DOHH2 (cell line): ENCODE measurements around the gene MTX2.

Source experiments
- H3F3A ChIP-seq: fragments of 200-600 bp; sonication (generic), shearing (Covaris generic); 2 replicates; pipeline ENCODE4 v1.6.0; 2016; ENCODE audit warnings: antibody characterized with exemption, mild to moderate bottlenecking; ENCODE audit not compliant: control insufficient read depth, insufficient read depth
- H3K27ac ChIP-seq: fragments of 200-600 bp; sonication (generic); 2 replicates; pipeline ENCODE4 v1.5.1; 2014; ENCODE audit warnings: low read depth, mild to moderate bottlenecking, low read length, moderate library complexity
- H3K27me3 ChIP-seq: fragments of 200-600 bp; sonication (generic); 2 replicates; pipeline ENCODE4 v1.6.1; 2014; ENCODE audit warnings: mild to moderate bottlenecking, low read length, mixed read lengths; ENCODE audit not compliant: control insufficient read depth
- H3K36me3 ChIP-seq: fragments of 200-600 bp; sonication (generic); 2 replicates; pipeline ENCODE4 v1.6.1; 2014; ENCODE audit warnings: mild to moderate bottlenecking, low read length, moderate library complexity, mixed read lengths; ENCODE audit not compliant: control insufficient read depth
- H3K4me1 ChIP-seq: fragments of 200-600 bp; sonication (generic); 2 replicates; pipeline ENCODE4 v1.6.1; 2014; ENCODE audit warnings: mild to moderate bottlenecking, low read length, mixed read lengths; ENCODE audit not compliant: control insufficient read depth
- H3K4me2 ChIP-seq: fragments of 200-600 bp; sonication (generic); 2 replicates; pipeline ENCODE4 v1.6.0; 2014; ENCODE audit warnings: mild to moderate bottlenecking, low read length, moderate library complexity
- H3K4me3 ChIP-seq: fragments of 200-600 bp; sonication (generic); 2 replicates; pipeline ENCODE4 v1.5.1; 2014; ENCODE audit warnings: mild to moderate bottlenecking, low read length, mixed read lengths
- H3K79me2 ChIP-seq: fragments of 200-600 bp; sonication (generic); 2 replicates; pipeline ENCODE4 v1.6.1; 2014; ENCODE audit warnings: mild to moderate bottlenecking, low read length, mixed read lengths; ENCODE audit not compliant: control insufficient read depth
- H3K9me2 ChIP-seq: fragments of 200-600 bp; sonication (generic); replicated peaks from 2 replicates; pipeline ENCODE4 v1.6.1; 2014; ENCODE audit warnings: mild to moderate bottlenecking, low read length, mixed read lengths; ENCODE audit not compliant: control insufficient read depth
- H3K9me3 ChIP-seq: fragments of 200-600 bp; sonication (generic); 2 replicates; pipeline ENCODE4 v1.6.1; 2014; ENCODE audit warnings: antibody characterized with exemption, low read length, mixed read lengths; ENCODE audit not compliant: control insufficient read depth, insufficient read depth
- H4K20me1 ChIP-seq: fragments of 200-600 bp; sonication (generic); 2 replicates; pipeline ENCODE4 v1.6.0; 2014; ENCODE audit warnings: low read depth, mild to moderate bottlenecking, antibody characterized with exemption, low read length, moderate library complexity; ENCODE audit not compliant: control insufficient read depth, insufficient read depth
- EZH2phosphoT487 ChIP-seq: fragments of 200-600 bp; sonication (generic); IDR thresholded peaks from 2 replicates; pipeline ENCODE4 v1.6.1; 2017; ENCODE audit warnings: borderline replicate concordance, mild to moderate bottlenecking, antibody characterized with exemption, low read length, moderate library complexity, mixed read lengths
- TF ChIP-seq, protein P1 (sequence below): fragments of 200-600 bp; sonication (generic); IDR thresholded peaks from one replicate; pipeline ENCODE4 v1.5.1; 2014; ENCODE audit warnings: antibody characterized with exemption, mild to moderate bottlenecking, low read depth, low read length; ENCODE audit not compliant: poor library complexity, severe bottlenecking

MTX2 gene

DNA sequence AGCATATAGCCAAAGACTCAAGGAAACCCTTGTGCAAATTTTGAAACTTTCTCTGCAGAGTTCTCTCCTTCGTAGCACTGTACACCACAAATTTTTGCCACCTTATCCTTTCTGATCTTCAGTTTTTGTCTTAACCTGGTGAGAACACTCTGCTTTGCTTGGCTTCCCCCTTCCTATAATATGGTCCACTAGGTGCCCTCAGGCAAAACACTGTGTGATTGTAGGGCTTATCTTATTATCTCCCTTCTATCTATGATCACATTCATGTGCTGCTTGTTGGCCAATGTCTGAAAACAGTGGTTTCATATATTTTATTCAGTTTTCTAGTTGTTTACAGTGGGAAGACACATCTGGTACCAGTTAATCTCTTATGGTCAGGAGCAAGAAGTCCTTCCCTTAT, 111.1 kb downstream of the MTX2 start:
- H3K79me2 ChIP-seq = no peaks in the 10 kb centered on the region
- TF ChIP-seq EZH2phosphoT487 = no peak
- TF ChIP-seq, protein P1, sequence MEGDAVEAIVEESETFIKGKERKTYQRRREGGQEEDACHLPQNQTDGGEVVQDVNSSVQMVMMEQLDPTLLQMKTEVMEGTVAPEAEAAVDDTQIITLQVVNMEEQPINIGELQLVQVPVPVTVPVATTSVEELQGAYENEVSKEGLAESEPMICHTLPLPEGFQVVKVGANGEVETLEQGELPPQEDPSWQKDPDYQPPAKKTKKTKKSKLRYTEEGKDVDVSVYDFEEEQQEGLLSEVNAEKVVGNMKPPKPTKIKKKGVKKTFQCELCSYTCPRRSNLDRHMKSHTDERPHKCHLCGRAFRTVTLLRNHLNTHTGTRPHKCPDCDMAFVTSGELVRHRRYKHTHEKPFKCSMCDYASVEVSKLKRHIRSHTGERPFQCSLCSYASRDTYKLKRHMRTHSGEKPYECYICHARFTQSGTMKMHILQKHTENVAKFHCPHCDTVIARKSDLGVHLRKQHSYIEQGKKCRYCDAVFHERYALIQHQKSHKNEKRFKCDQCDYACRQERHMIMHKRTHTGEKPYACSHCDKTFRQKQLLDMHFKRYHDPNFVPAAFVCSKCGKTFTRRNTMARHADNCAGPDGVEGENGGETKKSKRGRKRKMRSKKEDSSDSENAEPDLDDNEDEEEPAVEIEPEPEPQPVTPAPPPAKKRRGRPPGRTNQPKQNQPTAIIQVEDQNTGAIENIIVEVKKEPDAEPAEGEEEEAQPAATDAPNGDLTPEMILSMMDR = no peak
- no peaks in the 10 kb centered on the region for H3K9me2 ChIP-seq
- no peaks in the 10 kb centered on the region for H3K36me3 ChIP-seq
- H4K20me1 ChIP-seq = no peaks in the 10 kb centered on the region
- H3K4me2 ChIP-seq = no peak overlapping the region
- no peaks in the 10 kb centered on the region for H3F3A ChIP-seq
- H3K27ac ChIP-seq = no peak overlapping the region
- no peaks in the 10 kb centered on the region for H3K9me3 ChIP-seq
- no peaks in the 10 kb centered on the region for H3K27me3 ChIP-seq
- no peak overlapping the region for H3K4me3 ChIP-seq
- no peaks in the 10 kb centered on the region for H3K4me1 ChIP-seq

DNA sequence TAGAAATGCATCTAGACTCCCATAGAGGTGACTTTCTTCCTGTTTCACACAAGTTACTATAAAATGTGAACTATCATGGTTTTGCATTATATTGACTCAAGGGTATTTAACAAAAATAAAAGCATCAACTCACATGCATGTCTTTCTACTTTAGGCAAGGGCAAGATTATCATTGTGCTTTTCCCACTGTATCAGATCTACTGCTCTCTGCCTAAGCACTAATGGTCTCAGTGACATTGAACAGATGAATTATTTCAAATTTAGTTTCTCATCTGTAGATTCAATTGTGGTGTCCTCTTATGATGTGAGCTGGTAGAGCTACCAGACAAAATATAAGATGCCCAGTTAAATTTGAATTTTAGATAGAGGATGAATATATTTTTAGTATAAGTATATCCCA, 113.9 kb downstream of the MTX2 start:
- Histone ChIP-seq H3K79me2 (no peaks in the 10 kb centered on the region), H3K9me3 (no peaks in the 10 kb centered on the region), H3F3A (no peaks in the 10 kb centered on the region), H3K4me2 (no peak overlapping the region), H3K36me3 (no peaks in the 10 kb centered on the region), H3K27me3 (no peaks in the 10 kb centered on the region), H3K27ac (no peak overlapping the region), H4K20me1 (no peaks in the 10 kb centered on the region), H3K4me1 (no peaks in the 10 kb centered on the region), H3K9me2 (no peaks in the 10 kb centered on the region), H3K4me3 (no peak overlapping the region)
- TF ChIP-seq, protein P1 = no peak
- TF ChIP-seq EZH2phosphoT487 = no peak

- no peaks in the 10 kb centered on the region for H3F3A ChIP-seq
- no peaks in the 10 kb centered on the region for H3K36me3 ChIP-seq
- H3K27me3 ChIP-seq = no peaks in the 10 kb centered on the region
- no peak overlapping the region for H3K4me3 ChIP-seq
- no peak for TF ChIP-seq EZH2phosphoT487
- no peaks in the 10 kb centered on the region for H4K20me1 ChIP-seq
- no peaks in the 10 kb centered on the region for H3K9me3 ChIP-seq
- H3K4me1 ChIP-seq = no peaks in the 10 kb centered on the region
- H3K4me2 ChIP-seq = no peak overlapping the region
- no peaks in the 10 kb centered on the region for H3K79me2 ChIP-seq
- no peak overlapping the region for H3K27ac ChIP-seq
- no peaks in the 10 kb centered on the region for H3K9me2 ChIP-seq
These were observed 114.7 kb downstream of the MTX2 start for GRCh38 chr2:176383836-176384442.

DNA sequence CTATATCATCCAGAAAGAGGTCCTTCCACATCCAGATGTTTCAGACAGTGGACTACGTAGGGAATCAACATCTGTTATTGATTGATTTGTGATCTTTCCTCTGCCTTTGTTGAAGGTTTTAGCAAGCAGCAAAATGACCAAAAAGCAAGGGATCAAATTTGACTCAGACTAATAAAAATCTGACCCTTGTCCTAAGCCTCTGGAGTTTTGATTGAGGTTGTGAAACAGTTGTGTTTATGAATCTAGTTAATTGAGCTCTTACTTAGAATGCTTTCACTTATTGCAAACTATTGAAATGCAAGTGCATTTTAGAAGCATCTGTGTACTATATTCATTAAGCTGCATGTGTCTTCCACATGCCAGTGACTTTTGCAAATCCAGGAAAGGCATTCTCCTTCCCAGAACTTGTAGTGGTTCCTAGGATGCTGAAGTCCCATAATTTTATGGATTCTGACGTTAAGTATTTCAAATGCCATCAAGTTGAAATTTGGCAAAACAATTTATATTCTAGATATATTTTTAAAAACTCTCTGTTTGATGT, 116.0 kb downstream of the MTX2 start:
- Histone ChIP-seq H4K20me1 (no peaks in the 10 kb centered on the region), H3K36me3 (no peaks in the 10 kb centered on the region), H3K4me2 (no peak overlapping the region), H3K79me2 (no peaks in the 10 kb centered on the region), H3F3A (no peaks in the 10 kb centered on the region), H3K4me1 (no peaks in the 10 kb centered on the region), H3K9me2 (no peaks in the 10 kb centered on the region), H3K4me3 (no peak overlapping the region), H3K9me3 (no peaks in the 10 kb centered on the region), H3K27ac (no peak overlapping the region), H3K27me3 (no peaks in the 10 kb centered on the region)
- TF ChIP-seq EZH2phosphoT487 = no peak
- TF ChIP-seq, protein P1 = no peak
